Neural cell (in vitro differentiated cells): ENCODE measurements around the gene TMEM44. TPM values are rescaled to one million over a fixed set of nuclear protein-coding genes. Genes with fewer than 3 reads are reported as not detected.

Source experiments
- H2AFZ ChIP-seq: fragments of 200-600, 300-800 bp; sonication (generic), shearing (Covaris generic); 2 replicates; pipeline ENCODE4 v1.6.0; 2014; ENCODE audit warnings: low read depth, mild to moderate bottlenecking, antibody characterized with exemption, low read length, moderate library complexity
- H3F3A ChIP-seq: fragments of 200-600 bp; shearing (Covaris generic); 2 replicates; pipeline ENCODE4 v1.6.1; 2016; ENCODE audit warnings: mild to moderate bottlenecking, moderate library complexity, mixed read lengths, antibody characterized with exemption, low read length; ENCODE audit not compliant: insufficient read depth, poor library complexity, severe bottlenecking
- H3K27ac ChIP-seq: fragments of 200-600, 300-800 bp; sonication (generic), shearing (Covaris generic); 2 replicates; pipeline ENCODE4 v1.5.1; 2014; ENCODE audit warnings: mild to moderate bottlenecking, low read length, moderate library complexity
- H3K27me3 ChIP-seq: fragments of 300-800, 200-600 bp; sonication (generic), shearing (Covaris generic); 2 replicates; pipeline ENCODE4 v1.6.0; 2014; ENCODE audit warnings: mild to moderate bottlenecking, low read depth, low read length, moderate library complexity; ENCODE audit not compliant: insufficient read depth
- H3K36me3 ChIP-seq: fragments of 300-800, 200-600 bp; sonication (generic), shearing (Covaris generic); 2 replicates; pipeline ENCODE4 v1.5.1; 2014; ENCODE audit warnings: mild to moderate bottlenecking, antibody characterized with exemption, low read length, moderate library complexity; ENCODE audit not compliant: insufficient read depth
- H3K4me2 ChIP-seq: fragments of 300-800, 200-600 bp; sonication (generic), shearing (Covaris generic); 2 replicates; pipeline ENCODE4 v1.6.0; 2014; ENCODE audit warnings: mild to moderate bottlenecking, low read length
- H3K4me3 ChIP-seq: fragments of 300-800, 200-600 bp; sonication (generic), shearing (Covaris generic); 2 replicates; pipeline ENCODE4 v1.5.1; 2014; ENCODE audit warnings: mild to moderate bottlenecking, low read length, moderate library complexity
- H3K79me2 ChIP-seq: fragments of 200-600 bp; shearing (Covaris generic); replicated peaks from 2 replicates; pipeline ENCODE4 v1.6.0; 2014; ENCODE audit warnings: mild to moderate bottlenecking, low read length, moderate library complexity; ENCODE audit not compliant: insufficient read depth
- H3K9ac ChIP-seq: fragments of 300-800, 200-600 bp; sonication (generic), shearing (Covaris generic); 2 replicates; pipeline ENCODE4 v1.6.1; 2016; ENCODE audit warnings: mild to moderate bottlenecking, low read length, mixed read lengths
- H3K9me2 ChIP-seq: fragments of 200-600 bp; shearing (Covaris generic); 2 replicates; pipeline ENCODE4 v1.6.1; 2016; ENCODE audit warnings: mild to moderate bottlenecking, low read length, mixed read lengths; ENCODE audit not compliant: insufficient read depth
- H3K9me3 ChIP-seq: fragments of 200-600, 300-800 bp; sonication (generic), shearing (Covaris generic); 2 replicates; pipeline ENCODE4 v1.6.1; 2016; ENCODE audit warnings: mild to moderate bottlenecking, mixed run types, low read length, moderate library complexity, mixed read lengths
- H4K20me1 ChIP-seq: fragments of 200-600 bp; shearing (Covaris generic); 2 replicates; pipeline ENCODE4 v1.6.1; 2016; ENCODE audit warnings: mild to moderate bottlenecking, mixed run types; ENCODE audit not compliant: insufficient read depth
- CTCF ChIP-seq: fragments of 450-650 bp; IDR thresholded peaks from 2 replicates; pipeline ENCODE4 v1.5.1; 2014; ENCODE audit warnings: antibody characterized with exemption, mild to moderate bottlenecking, moderate library complexity; ENCODE audit not compliant: poor library complexity, severe bottlenecking
- EP300 ChIP-seq: fragments of 450-650 bp; conservative IDR thresholded peaks from 2 replicates; pipeline ENCODE4 v1.6.1; 2014; ENCODE audit warnings: antibody characterized with exemption, mild to moderate bottlenecking, moderate library complexity; ENCODE audit not compliant: poor library complexity, severe bottlenecking
- EZH2 ChIP-seq: fragments of 200-600, 300-800 bp; shearing (Covaris generic), sonication (generic); IDR thresholded peaks from 2 replicates; pipeline ENCODE4 v1.6.1; 2014; ENCODE audit warnings: antibody characterized with exemption, low read length, borderline replicate concordance, mild to moderate bottlenecking; ENCODE audit not compliant: insufficient read depth, poor library complexity, severe bottlenecking
- MXI1 ChIP-seq: fragments of 450-650 bp; conservative IDR thresholded peaks from 2 replicates; pipeline ENCODE4 v1.6.1; 2014; ENCODE audit warnings: antibody characterized with exemption, mild to moderate bottlenecking; ENCODE audit not compliant: poor library complexity, severe bottlenecking
- POLR2AphosphoS5 ChIP-seq: IDR thresholded peaks from 2 replicates; pipeline ENCODE4 v1.6.1; 2012
- RAD21 ChIP-seq: fragments of 450-650 bp; conservative IDR thresholded peaks from 2 replicates; pipeline ENCODE4 v1.6.1; 2014; ENCODE audit warnings: antibody characterized with exemption, mild to moderate bottlenecking, moderate library complexity
- REST ChIP-seq: IDR thresholded peaks from 2 replicates; pipeline ENCODE4 v1.6.1; 2012; ENCODE audit warnings: borderline replicate concordance
- SMC3 ChIP-seq: fragments of 450-650 bp; conservative IDR thresholded peaks from 2 replicates; pipeline ENCODE4 v1.6.1; 2014; ENCODE audit warnings: antibody characterized with exemption, mild to moderate bottlenecking, moderate library complexity; ENCODE audit not compliant: poor library complexity
- TAF1 ChIP-seq: IDR thresholded peaks from 2 replicates; pipeline ENCODE4 v1.6.1; 2012; ENCODE audit warnings: low read depth
- polyA plus RNA-seq: library from polyadenylated mRNA; depleted of rRNA; stranded (reverse); fragments of >200 nt; gene quantifications from 2 replicates; pipeline ENCODE4 v1.2.3, GENCODE V29; 2014

The TMEM44 gene
- polyA plus RNA-seq, 1 donor from 2014 or later, result 40.6 TPM

- H3K9ac ChIP-seq, result peak overlapping the region; percentile 82
- H3K9me3 ChIP-seq, result peaks cover 10% of the 10 kb centered on the region
- H3K36me3 ChIP-seq, result no peaks in the 10 kb centered on the region
- no peaks in the 10 kb centered on the region for H3K27me3 ChIP-seq
- H4K20me1 ChIP-seq, result no peaks in the 10 kb centered on the region
- TF ChIP-seq CTCF (no peak), REST (no peak), SMC3 (no peak)
- H3K9me2 ChIP-seq, result no peaks in the 10 kb centered on the region
- peak overlapping the region; percentile 83 for H3K4me3 ChIP-seq
- H2AFZ ChIP-seq, result peak overlapping the region; percentile 60
- no peaks in the 10 kb centered on the region for H3K79me2 ChIP-seq
- peak overlapping the region; percentile 37 for H3K4me2 ChIP-seq
- H3K27ac ChIP-seq, result peak overlapping the region; percentile 49
- H3F3A ChIP-seq, result no peaks in the 10 kb centered on the region
These were observed 340 bp downstream of the TMEM44 start for GRCh38 chr3:194632809-194633348.

- no peak for TF ChIP-seq RAD21
- TF ChIP-seq EZH2, result no peak
- TF ChIP-seq TAF1, result no peak
- no peak for TF ChIP-seq POLR2AphosphoS5
- no peak for TF ChIP-seq EP300
- TF ChIP-seq SMC3, result no peak
- peaks cover 10% of the 10 kb centered on the region for H3K9me3 ChIP-seq
- H3K4me2 ChIP-seq, result peak overlapping the region; percentile 37
- no peaks in the 10 kb centered on the region for H4K20me1 ChIP-seq
- H2AFZ ChIP-seq, result peak overlapping the region; percentile 60
- no peaks in the 10 kb centered on the region for H3K27me3 ChIP-seq
- H3K9ac ChIP-seq, result peak overlapping the region; percentile 82
- H3K27ac ChIP-seq, result peak overlapping the region; percentile 49
- no peaks in the 10 kb centered on the region for H3K36me3 ChIP-seq
- no peaks in the 10 kb centered on the region for H3K9me2 ChIP-seq
- no peaks in the 10 kb centered on the region for H3K79me2 ChIP-seq
- peak overlapping the region; percentile 83 for H3K4me3 ChIP-seq
- H3F3A ChIP-seq, result no peaks in the 10 kb centered on the region
These were observed 902 bp downstream of the TMEM44 start for GRCh38 chr3:194632226-194632808.

GRCh38 chr3:194631696-194632095 lies 1.5 kb downstream of the TMEM44 start:
- no peaks in the 10 kb centered on the region for H4K20me1 ChIP-seq
- no peak overlapping the region for H3K27ac ChIP-seq
- H3K4me3 ChIP-seq, result peak overlapping the region; percentile 83
- H3K4me2 ChIP-seq, result no peak overlapping the region
- H3K9me2 ChIP-seq, result no peaks in the 10 kb centered on the region
- no peak for TF ChIP-seq CTCF
- TF ChIP-seq EP300, result no peak
- no peak for TF ChIP-seq TAF1
- no peak for TF ChIP-seq EZH2
- TF ChIP-seq MXI1, result no peak
- no peak for TF ChIP-seq REST
- TF ChIP-seq SMC3, result no peak
- TF ChIP-seq POLR2AphosphoS5, result no peak
- no peak for TF ChIP-seq RAD21
- no peaks in the 10 kb centered on the region for H3K27me3 ChIP-seq
- H3K9me3 ChIP-seq, result peaks cover 10% of the 10 kb centered on the region
- no peaks in the 10 kb centered on the region for H3K79me2 ChIP-seq
- H2AFZ ChIP-seq, result no peak overlapping the region
- no peaks in the 10 kb centered on the region for H3F3A ChIP-seq
- H3K9ac ChIP-seq, result no peak overlapping the region
- no peaks in the 10 kb centered on the region for H3K36me3 ChIP-seq
